Measurements from ENCODE around the gene NTF3.

GRCh38 chr12:5505751-5506150, 73.8 kb downstream of the NTF3 start:
- TF ChIP-seq, protein P1, sequence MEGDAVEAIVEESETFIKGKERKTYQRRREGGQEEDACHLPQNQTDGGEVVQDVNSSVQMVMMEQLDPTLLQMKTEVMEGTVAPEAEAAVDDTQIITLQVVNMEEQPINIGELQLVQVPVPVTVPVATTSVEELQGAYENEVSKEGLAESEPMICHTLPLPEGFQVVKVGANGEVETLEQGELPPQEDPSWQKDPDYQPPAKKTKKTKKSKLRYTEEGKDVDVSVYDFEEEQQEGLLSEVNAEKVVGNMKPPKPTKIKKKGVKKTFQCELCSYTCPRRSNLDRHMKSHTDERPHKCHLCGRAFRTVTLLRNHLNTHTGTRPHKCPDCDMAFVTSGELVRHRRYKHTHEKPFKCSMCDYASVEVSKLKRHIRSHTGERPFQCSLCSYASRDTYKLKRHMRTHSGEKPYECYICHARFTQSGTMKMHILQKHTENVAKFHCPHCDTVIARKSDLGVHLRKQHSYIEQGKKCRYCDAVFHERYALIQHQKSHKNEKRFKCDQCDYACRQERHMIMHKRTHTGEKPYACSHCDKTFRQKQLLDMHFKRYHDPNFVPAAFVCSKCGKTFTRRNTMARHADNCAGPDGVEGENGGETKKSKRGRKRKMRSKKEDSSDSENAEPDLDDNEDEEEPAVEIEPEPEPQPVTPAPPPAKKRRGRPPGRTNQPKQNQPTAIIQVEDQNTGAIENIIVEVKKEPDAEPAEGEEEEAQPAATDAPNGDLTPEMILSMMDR (IDR thresholded peaks at IDR 0.05), result no peak
- no peak for TF ChIP-seq POLR2AphosphoS5 (IDR thresholded peaks at IDR 0.05)
